OCI-LY3 (cell line): ENCODE measurements around the gene PIK3R2.

Experiments
- H2AFZ ChIP-seq: fragments of 200-600, 300-600 bp; shearing (Covaris generic); 2 replicates; pipeline ENCODE4 v1.6.0; 2014; ENCODE audit warnings: antibody characterized with exemption, low read depth, low read length
- H3K27ac ChIP-seq: fragments of 200-600, 300-600 bp; sonication (generic); 2 replicates; pipeline ENCODE4 v1.5.1; 2014; ENCODE audit warnings: mild to moderate bottlenecking, low read length, moderate library complexity, mixed read lengths
- H3K27me3 ChIP-seq: fragments of 200-600, 300-600 bp; sonication (generic); 2 replicates; pipeline ENCODE4 v1.6.1; 2014; ENCODE audit warnings: low read depth, low read length, mixed read lengths
- H3K36me3 ChIP-seq: fragments of 200-600, 300-600 bp; sonication (generic); replicated peaks from 2 replicates; pipeline ENCODE3; 2014; ENCODE audit warnings: low read depth, low read length, mixed read lengths
- H3K4me1 ChIP-seq: fragments of 300-600, 200-600 bp; sonication (generic); 2 replicates; pipeline ENCODE4 v1.6.1; 2014; ENCODE audit warnings: low read length, mixed read lengths
- H3K4me2 ChIP-seq: fragments of 200-600, 300-600 bp; sonication (generic); 2 replicates; pipeline ENCODE4 v1.6.1; 2014; ENCODE audit warnings: low read length, mixed read lengths
- H3K4me3 ChIP-seq: fragments of 300-600, 200-600 bp; sonication (generic); 2 replicates; pipeline ENCODE4 v1.5.1; 2014; ENCODE audit warnings: antibody characterized with exemption, mild to moderate bottlenecking, low read length, moderate library complexity
- H3K79me2 ChIP-seq: fragments of 300-600, 200-600 bp; shearing (Covaris generic); 2 replicates; pipeline ENCODE4 v1.6.1; 2014; ENCODE audit warnings: mild to moderate bottlenecking, low read length, mixed read lengths
- H3K9ac ChIP-seq: fragments of 300-600, 200-600 bp; shearing (Covaris generic); 2 replicates; pipeline ENCODE4 v1.6.0; 2014; ENCODE audit warnings: mild to moderate bottlenecking, low read length, moderate library complexity
- H3K9me3 ChIP-seq: fragments of 200-600, 300-600 bp; shearing (Covaris generic); 2 replicates; pipeline ENCODE4 v1.6.1; 2014; ENCODE audit warnings: low read length, mixed read lengths; ENCODE audit not compliant: insufficient read depth
- H4K20me1 ChIP-seq: fragments of 200-600, 300-600 bp; sonication (generic); 2 replicates; pipeline ENCODE4 v1.6.1; 2016; ENCODE audit warnings: low read length, mixed read lengths; ENCODE audit not compliant: insufficient read depth
- CTCF ChIP-seq: fragments of 200-600, 300-600 bp; sonication (generic); IDR thresholded peaks from 2 replicates; pipeline ENCODE4 v1.5.1; 2014; ENCODE audit warnings: antibody characterized with exemption, low read length, low read depth
- EZH2phosphoT487 ChIP-seq: fragments of 200-600 bp; shearing (Covaris generic); IDR thresholded peaks from 2 replicates; pipeline ENCODE4 v1.6.1; 2018; ENCODE audit warnings: antibody characterized with exemption, mixed run types, low read depth

Gene PIK3R2

GRCh38 chr19:18203863-18204393 is 51.0 kb downstream of the PIK3R2 start, which contains the start of gene RAB3A:
Gene RAB3A, minus strand, starts transcription at chr19:18204042. Its CDS starts 1,302 bp downstream, at chr19:18202740.
- Histone ChIP-seq H2AFZ (peak within 1 kb of the TSS; percentile 67), H3K36me3 (peaks cover 6% of the 10 kb centered on the region), H3K9me3 (no peaks in the 10 kb centered on the region), H3K4me2 (peak within 1 kb of the TSS; percentile 98), H3K27ac (peak within 1 kb of the TSS; percentile 64), H3K4me3 (peak within 1 kb of the TSS; percentile 90), H3K27me3 (peaks cover 4% of the 10 kb centered on the region), H3K9ac (peak within 1 kb of the TSS; percentile 76), H3K4me1 (peaks cover 13% of the 10 kb centered on the region), H3K79me2 (peaks cover 5% of the 10 kb centered on the region; the same call in 1 of the 2 replicates), H4K20me1 (peaks cover 12% of the 10 kb centered on the region; the same call in 1 of the 2 replicates)
- TF ChIP-seq CTCF: no peak
- no peak for TF ChIP-seq EZH2phosphoT487

GRCh38 chr19:18204394-18205199 is 51.6 kb downstream of the PIK3R2 start:
- Histone ChIP-seq H4K20me1 (peaks cover 12% of the 10 kb centered on the region; the same call in 1 of the 2 replicates), H3K9me3 (no peaks in the 10 kb centered on the region), H3K27ac (peak overlapping the region; percentile 64), H3K4me1 (peaks cover 13% of the 10 kb centered on the region), H3K79me2 (peaks cover 5% of the 10 kb centered on the region; the same call in 1 of the 2 replicates), H3K4me2 (peak overlapping the region; percentile 68), H3K4me3 (peak overlapping the region; percentile 81), H3K36me3 (peaks cover 6% of the 10 kb centered on the region), H3K9ac (peak overlapping the region; percentile 76), H3K27me3 (peaks cover 6% of the 10 kb centered on the region), H2AFZ (peak overlapping the region; percentile 67)
- TF ChIP-seq EZH2phosphoT487: no peak

GRCh38 chr19:18205200-18205892 is 52.4 kb downstream of the PIK3R2 start:
- Histone ChIP-seq H3K27ac (peak overlapping the region; percentile 64), H3K9me3 (no peaks in the 10 kb centered on the region), H3K36me3 (peaks cover 6% of the 10 kb centered on the region), H3K79me2 (peaks cover 5% of the 10 kb centered on the region; the same call in 1 of the 2 replicates), H3K9ac (peak overlapping the region; percentile 76), H4K20me1 (peaks cover 12% of the 10 kb centered on the region; the same call in 1 of the 2 replicates), H3K4me3 (peak overlapping the region; percentile 81), H3K27me3 (peaks cover 12% of the 10 kb centered on the region), H3K4me2 (peak overlapping the region; percentile 68), H3K4me1 (peaks cover 13% of the 10 kb centered on the region), H2AFZ (peak overlapping the region; percentile 67; the same call in 1 of the 2 replicates)
- TF ChIP-seq EZH2phosphoT487 (no peak), CTCF (no peak)

GRCh38 chr19:18206018-18206417 is 53.1 kb downstream of the PIK3R2 start:
- no peak for TF ChIP-seq CTCF
- TF ChIP-seq EZH2phosphoT487: no peak
- Histone ChIP-seq H3K27ac (no peak overlapping the region), H3K4me1 (peaks cover 13% of the 10 kb centered on the region), H3K4me3 (no peak overlapping the region), H2AFZ (no peak overlapping the region), H3K4me2 (no peak overlapping the region), H4K20me1 (peaks cover 12% of the 10 kb centered on the region; the same call in 1 of the 2 replicates), H3K9me3 (no peaks in the 10 kb centered on the region), H3K79me2 (peaks cover 5% of the 10 kb centered on the region; the same call in 1 of the 2 replicates), H3K27me3 (peaks cover 19% of the 10 kb centered on the region), H3K36me3 (peaks cover 6% of the 10 kb centered on the region), H3K9ac (no peak overlapping the region)
